HG03097 (cell line): ENCODE measurements around the gene TNF.
A peak's percentile ranks its signal among the peaks of the same experiment; 100 is the strongest.

ENCODE experiments used
- ATAC-seq: cut with Tn5 transposase; IDR thresholded peaks from one replicate; pipeline ENCODE4 v1.9.1; 2021; ENCODE audit not compliant: unreplicated experiment, low FRiP score

The TNF gene

DNA sequence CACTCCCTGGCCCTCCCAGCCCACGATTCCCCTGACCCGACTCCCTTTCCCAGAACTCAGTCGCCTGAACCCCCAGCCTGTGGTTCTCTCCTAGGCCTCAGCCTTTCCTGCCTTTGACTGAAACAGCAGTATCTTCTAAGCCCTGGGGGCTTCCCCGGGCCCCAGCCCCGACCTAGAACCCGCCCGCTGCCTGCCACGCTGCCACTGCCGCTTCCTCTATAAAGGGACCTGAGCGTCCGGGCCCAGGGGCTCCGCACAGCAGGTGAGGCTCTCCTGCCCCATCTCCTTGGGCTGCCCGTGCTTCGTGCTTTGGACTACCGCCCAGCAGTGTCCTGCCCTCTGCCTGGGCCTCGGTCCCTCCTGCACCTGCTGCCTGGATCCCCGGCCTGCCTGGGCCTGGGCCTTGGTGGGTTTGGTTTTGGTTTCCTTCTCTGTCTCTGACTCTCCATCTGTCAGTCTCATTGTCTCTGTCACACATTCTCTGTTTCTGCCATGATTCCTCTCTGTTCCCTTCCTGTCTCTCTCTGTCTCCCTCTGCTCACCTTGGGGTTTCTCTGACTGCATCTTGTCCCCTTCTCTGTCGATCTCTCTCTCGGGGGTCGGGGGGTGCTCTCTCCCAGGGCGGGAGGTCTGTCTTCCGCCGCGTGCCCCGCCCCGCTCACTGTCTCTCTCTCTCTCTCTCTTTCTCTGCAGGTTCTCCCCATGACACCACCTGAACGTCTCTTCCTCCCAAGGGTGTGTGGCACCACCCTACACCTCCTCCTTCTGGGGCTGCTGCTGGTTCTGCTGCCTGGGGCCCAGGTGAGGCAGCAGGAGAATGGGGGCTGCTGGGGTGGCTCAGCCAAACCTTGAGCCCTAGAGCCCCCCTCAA is 3.1 kb upstream of the TNF start, which contains the start of gene LTA:
Gene LTA, plus strand, starts transcription at position 249 of the 871 bp plus-strand sequence. Its CDS starts 454 bp downstream, at position 703.
- ATAC-seq, result peak; percentile 40

DNA sequence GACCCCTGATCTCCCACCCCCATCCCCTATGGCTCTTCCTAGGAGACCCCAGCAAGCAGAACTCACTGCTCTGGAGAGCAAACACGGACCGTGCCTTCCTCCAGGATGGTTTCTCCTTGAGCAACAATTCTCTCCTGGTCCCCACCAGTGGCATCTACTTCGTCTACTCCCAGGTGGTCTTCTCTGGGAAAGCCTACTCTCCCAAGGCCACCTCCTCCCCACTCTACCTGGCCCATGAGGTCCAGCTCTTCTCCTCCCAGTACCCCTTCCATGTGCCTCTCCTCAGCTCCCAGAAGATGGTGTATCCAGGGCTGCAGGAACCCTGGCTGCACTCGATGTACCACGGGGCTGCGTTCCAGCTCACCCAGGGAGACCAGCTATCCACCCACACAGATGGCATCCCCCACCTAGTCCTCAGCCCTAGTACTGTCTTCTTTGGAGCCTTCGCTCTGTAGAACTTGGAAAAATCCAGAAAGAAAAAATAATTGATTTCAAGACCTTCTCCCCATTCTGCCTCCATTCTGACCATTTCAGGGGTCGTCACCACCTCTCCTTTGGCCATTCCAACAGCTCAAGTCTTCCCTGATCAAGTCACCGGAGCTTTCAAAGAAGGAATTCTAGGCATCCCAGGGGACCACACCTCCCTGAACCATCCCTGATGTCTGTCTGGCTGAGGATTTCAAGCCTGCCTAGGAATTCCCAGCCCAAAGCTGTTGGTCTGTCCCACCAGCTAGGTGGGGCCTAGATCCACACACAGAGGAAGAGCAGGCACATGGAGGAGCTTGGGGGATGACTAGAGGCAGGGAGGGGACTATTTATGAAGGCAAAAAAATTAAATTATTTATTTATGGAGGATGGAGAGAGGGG is 1.9 kb upstream of the TNF start:
- no peak for ATAC-seq

DNA sequence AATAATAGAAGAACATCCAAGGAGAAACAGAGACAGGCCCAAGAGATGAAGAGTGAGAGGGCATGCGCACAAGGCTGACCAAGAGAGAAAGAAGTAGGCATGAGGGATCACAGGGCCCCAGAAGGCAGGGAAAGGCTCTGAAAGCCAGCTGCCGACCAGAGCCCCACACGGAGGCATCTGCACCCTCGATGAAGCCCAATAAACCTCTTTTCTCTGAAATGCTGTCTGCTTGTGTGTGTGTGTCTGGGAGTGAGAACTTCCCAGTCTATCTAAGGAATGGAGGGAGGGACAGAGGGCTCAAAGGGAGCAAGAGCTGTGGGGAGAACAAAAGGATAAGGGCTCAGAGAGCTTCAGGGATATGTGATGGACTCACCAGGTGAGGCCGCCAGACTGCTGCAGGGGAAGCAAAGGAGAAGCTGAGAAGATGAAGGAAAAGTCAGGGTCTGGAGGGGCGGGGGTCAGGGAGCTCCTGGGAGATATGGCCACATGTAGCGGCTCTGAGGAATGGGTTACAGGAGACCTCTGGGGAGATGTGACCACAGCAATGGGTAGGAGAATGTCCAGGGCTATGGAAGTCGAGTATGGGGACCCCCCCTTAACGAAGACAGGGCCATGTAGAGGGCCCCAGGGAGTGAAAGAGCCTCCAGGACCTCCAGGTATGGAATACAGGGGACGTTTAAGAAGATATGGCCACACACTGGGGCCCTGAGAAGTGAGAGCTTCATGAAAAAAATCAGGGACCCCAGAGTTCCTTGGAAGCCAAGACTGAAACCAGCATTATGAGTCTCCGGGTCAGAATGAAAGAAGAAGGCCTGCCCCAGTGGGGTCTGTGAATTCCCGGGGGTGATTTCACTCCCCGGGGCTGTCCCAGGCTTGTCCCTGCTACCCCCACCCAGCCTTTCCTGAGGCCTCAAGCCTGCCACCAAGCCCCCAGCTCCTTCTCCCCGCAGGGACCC is 981 bp upstream of the TNF start:
- ATAC-seq, result no peak

DNA sequence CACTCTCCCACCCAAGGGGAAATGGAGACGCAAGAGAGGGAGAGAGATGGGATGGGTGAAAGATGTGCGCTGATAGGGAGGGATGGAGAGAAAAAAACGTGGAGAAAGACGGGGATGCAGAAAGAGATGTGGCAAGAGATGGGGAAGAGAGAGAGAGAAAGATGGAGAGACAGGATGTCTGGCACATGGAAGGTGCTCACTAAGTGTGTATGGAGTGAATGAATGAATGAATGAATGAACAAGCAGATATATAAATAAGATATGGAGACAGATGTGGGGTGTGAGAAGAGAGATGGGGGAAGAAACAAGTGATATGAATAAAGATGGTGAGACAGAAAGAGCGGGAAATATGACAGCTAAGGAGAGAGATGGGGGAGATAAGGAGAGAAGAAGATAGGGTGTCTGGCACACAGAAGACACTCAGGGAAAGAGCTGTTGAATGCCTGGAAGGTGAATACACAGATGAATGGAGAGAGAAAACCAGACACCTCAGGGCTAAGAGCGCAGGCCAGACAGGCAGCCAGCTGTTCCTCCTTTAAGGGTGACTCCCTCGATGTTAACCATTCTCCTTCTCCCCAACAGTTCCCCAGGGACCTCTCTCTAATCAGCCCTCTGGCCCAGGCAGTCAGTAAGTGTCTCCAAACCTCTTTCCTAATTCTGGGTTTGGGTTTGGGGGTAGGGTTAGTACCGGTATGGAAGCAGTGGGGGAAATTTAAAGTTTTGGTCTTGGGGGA is 754 bp downstream of the TNF start:
- ATAC-seq, result no peak

DNA sequence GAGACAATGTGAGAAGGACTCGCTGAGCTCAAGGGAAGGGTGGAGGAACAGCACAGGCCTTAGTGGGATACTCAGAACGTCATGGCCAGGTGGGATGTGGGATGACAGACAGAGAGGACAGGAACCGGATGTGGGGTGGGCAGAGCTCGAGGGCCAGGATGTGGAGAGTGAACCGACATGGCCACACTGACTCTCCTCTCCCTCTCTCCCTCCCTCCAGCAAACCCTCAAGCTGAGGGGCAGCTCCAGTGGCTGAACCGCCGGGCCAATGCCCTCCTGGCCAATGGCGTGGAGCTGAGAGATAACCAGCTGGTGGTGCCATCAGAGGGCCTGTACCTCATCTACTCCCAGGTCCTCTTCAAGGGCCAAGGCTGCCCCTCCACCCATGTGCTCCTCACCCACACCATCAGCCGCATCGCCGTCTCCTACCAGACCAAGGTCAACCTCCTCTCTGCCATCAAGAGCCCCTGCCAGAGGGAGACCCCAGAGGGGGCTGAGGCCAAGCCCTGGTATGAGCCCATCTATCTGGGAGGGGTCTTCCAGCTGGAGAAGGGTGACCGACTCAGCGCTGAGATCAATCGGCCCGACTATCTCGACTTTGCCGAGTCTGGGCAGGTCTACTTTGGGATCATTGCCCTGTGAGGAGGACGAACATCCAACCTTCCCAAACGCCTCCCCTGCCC is 1.7 kb downstream of the TNF start:
- no peak for ATAC-seq

DNA sequence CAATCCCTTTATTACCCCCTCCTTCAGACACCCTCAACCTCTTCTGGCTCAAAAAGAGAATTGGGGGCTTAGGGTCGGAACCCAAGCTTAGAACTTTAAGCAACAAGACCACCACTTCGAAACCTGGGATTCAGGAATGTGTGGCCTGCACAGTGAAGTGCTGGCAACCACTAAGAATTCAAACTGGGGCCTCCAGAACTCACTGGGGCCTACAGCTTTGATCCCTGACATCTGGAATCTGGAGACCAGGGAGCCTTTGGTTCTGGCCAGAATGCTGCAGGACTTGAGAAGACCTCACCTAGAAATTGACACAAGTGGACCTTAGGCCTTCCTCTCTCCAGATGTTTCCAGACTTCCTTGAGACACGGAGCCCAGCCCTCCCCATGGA is 2.2 kb downstream of the TNF start:
- no peak for ATAC-seq

DNA sequence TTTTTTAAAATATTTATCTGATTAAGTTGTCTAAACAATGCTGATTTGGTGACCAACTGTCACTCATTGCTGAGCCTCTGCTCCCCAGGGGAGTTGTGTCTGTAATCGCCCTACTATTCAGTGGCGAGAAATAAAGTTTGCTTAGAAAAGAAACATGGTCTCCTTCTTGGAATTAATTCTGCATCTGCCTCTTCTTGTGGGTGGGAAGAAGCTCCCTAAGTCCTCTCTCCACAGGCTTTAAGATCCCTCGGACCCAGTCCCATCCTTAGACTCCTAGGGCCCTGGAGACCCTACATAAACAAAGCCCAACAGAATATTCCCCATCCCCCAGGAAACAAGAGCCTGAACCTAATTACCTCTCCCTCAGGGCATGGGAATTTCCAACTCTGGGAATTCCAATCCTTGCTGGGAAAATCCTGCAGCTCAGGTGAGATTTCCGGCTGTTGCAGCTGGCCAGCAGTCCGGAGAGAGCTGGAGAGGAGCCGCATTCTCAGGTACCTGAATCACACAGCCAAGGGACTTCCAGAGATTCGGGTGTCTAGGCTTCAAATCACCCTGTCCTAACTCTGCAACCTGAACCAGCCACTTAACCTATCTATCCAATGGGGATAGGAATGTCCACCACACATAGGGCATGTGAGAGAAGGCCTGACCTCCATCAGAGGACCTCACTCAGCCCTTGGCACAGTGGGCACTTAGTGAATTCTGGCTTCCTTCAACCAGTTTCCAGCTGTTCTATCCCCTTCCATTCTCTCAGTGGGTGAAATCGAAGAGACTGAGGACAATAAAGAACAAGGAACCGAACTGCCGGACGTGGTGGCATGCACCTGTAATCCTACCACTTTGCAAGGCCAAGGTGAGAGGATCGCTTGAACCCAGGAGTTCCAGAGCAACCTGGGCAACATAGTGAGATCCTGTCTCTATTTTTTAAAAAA is 3.1 kb downstream of the TNF start:
- ATAC-seq, result no peak

DNA sequence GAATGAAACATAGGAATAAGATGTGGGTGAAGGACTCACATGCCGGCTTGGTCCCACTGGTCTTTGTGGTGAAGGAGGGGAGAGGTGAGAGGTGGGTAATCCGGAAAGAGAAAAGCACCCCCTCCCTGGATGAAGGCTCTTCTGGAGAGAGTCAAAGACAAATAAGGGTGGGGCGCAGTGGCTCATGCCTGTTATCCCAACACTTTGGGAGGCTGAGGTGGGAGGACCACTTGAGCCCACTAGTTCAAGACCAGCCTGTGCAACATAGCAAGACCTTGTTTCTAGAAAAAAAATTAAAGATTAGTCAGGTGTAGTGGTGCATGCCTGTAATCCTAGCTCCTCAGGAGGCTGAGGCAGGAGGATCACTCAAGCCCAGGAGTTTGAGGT is 3.7 kb downstream of the TNF start:
- no peak for ATAC-seq

DNA sequence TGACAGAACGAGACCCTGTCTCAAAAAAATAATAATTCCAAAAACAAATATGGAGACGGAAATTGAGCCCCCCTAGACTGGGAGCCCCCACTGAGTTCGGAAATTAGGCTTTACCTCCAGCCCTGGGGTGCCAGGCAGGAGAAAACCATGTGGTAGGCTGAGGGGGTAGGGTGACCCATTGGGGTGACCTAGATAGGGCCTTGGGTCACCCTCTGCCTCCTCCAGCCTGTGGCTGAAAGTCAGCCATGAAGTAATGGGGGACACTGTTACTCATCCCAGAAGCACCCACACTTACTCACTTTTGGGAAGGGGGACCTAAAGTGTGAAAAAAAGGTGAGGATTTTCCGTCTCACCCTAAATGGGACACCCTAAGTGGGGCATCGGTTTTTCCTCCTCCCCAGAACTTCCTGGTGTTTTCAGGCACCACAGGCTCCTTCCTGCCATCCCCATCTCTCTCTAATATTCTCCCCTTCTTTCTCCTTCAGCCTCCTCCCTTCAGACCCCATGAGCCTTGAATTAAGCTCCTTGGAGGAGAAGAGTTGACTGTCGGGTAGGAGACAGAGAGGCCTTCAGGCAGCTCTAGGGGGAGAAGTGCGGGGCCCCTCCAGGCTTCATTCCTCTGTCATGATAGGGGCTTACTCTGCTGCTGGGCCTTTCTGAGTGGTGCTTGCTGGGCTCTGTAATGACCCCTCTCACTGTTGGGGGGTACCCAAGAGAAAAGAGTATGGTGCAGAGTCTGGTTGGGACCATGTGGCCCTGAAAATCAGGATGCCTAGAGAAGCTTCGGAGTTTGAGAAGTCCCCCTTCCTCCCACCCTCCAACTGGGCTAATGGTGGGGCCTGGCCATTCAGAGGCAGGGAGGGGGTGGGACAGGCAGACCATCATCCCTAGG is 4.4 kb downstream of the TNF start:
- ATAC-seq, result no peak

DNA sequence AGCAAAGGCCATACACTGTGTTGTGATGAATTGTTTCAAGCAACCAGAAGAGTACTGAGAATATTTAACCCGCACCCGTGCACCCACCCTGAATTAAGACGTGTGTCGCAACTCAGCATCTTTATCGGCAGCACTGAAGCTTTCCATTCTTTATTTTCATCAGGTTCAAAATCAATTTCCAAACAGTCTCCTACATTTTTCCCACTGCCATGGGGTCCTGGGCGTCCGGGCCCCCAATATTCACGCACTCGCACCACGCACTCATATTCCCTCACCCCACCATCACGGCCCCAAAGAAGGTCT is 5.0 kb downstream of the TNF start:
- ATAC-seq, result no peak

DNA sequence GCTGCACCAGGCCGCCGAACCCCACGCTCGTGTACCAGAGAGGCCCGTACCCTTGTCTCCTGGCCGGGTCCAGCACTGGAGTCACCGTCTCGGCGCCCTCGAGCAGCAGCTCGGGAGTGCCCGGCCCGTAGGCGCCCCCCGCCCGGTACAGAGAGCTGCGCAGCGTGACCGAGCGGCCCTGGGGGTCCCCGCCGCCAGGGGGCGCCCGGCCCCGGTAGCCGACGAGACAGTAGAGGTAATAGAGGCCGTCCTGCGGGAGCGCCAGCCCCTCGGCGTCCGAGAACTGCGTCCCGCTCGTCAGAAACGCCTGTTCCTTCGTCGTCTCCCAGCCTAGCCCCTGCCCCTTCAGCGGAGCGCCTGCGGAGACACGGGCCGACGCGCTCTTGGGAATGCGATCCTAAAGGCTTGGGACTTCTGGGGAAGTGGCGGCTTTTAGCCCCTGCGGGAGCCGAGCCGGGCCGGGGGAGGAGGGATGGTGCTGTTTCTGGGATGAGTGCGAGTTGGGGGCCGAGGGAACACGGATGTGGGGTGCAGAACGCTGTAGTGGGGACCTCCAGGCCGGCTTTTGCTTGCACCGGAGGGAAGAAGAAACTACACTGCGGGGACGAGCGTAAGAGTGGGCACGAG is 5.6 kb downstream of the TNF start:
- peak; percentile 58 for ATAC-seq

DNA sequence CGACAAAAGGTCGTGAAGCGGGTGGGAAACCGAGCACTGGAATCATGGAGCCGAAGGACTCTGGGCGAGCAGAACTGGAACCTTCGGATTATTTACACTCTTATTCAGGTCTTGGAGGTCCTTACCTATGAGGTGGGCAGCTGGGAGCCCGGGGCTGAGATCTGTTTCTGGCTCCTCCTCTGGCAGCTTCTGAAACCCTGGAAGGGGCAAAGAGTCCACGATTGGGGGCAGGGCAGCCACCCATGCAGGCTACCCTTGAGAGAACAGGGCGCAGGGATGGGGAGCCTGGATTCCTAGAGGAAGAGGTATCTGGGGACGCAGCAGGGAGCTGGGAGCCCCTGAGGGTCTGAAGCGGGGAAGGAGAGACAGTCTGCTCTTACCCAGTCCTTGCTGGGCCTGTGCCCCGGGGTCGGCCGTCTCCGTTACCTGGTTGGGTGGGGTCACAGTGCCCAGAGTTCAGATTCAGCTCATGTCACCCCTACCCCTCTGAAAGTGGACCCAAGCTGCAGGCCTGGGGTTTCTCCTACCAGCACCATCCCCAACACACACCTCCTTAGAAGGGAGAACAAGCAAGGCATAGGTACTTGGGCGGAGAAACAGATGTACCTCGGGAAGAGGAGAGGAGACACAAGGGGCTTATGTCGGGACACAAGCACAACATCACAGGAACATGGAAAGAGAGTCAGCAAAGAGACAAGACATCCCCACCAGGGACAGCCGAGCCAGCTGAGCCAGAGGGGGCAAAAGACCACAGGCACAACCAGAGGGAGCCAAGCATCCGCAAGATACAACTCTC is 6.3 kb downstream of the TNF start:
- no peak for ATAC-seq

DNA sequence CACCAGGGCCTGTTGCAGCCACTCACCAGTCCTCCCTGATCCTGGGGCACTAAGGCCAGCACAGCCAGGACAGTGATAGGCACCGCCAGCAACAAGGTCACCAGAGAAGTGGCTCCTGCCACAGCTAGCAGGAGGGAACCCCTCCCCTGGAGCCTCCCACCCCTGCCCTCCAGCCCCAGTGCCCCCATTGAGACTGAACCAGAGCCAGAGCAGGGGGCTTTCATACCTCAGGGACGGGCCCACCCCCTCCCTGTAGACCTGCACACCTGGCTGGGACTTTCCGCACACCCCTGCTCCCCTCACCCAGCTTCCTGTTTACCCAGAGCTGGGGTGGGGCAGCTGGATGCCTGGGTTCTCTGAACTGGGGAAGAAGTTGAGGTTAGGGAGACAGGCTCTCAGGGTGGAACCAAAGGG is 6.9 kb downstream of the TNF start, which contains the start of gene LTB:
Gene LTB, minus strand, starts transcription at position 195 of the 414 bp plus-strand sequence. Its CDS starts 7 bp downstream, at position 188.
- ATAC-seq, result no peak

DNA sequence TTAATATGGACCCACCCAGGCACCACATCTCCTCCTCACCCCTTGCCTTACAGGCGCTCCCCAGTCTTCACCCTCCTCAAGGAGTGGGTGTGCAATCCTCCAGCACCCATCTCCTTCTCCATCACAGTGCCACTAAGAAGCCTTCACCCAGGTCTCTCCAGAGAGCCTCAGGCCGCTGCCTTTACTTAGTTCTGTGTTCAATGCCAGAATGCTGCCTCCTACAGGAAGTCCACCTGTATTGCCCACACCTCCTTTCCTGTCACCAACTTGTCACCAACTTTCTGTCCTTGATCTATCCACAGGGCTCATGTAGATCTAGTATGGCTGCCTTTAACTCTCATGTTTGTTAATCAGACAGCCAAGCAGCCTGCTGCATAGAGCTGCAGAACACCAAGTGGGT is 10.1 kb downstream of the TNF start:
- no peak for ATAC-seq

DNA sequence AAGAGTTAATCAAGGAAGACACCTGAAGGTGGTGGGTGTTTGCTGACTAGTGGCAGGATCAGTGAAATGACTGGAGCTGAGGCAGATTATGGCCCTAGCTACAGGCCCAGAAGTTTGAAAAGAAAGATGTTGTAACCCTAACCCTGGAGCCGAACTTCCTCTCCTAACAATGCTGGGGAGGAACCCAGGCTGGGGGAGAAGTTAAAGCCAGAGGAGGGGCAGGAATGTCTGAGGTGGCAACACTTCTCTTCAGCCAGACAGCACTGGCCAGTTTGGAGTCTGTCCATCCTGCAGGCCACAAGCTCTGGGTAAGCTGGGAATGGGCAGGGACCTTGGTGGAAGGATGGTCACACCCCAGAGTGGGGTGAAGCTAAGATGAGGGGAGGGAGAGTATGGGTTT is 10.6 kb downstream of the TNF start, which contains the start of gene LST1:
Gene LST1, plus strand, starts transcription at position 270 of the 400 bp plus-strand sequence. CDS start 1,023 bp downstream, outside the sequence.
- ATAC-seq, result no peak
